Kidney epithelial cell (primary cell): ENCODE results near the gene BCL2L12. TPM values are rescaled to one million over a fixed set of nuclear protein-coding genes. Genes with fewer than 3 reads are reported as not detected.

ENCODE experiments used
- DNase-seq: peaks from one replicate; pipeline ENCODE4 v3.0.0-alpha.2; 2010; ENCODE audit warnings: low read depth
- H3K27me3 ChIP-seq: 2 replicates; pipeline ENCODE4 v1.6.0; 2011; ENCODE audit warnings: low read length; ENCODE audit not compliant: control insufficient read depth, insufficient read depth
- H3K36me3 ChIP-seq: 2 replicates; pipeline ENCODE4 v1.5.1; 2011; ENCODE audit warnings: low read length; ENCODE audit not compliant: control insufficient read depth, insufficient read depth
- H3K4me3 ChIP-seq: 2 replicates; pipeline ENCODE4 v1.5.1; 2011; ENCODE audit warnings: low read depth, mild to moderate bottlenecking, control low read depth, low read length
- CTCF ChIP-seq: IDR thresholded peaks from 2 replicates; pipeline ENCODE4 v1.5.1; 2011; ENCODE audit warnings: mild to moderate bottlenecking, moderate library complexity, low read length, control low read depth, inconsistent platforms; ENCODE audit not compliant: insufficient read depth, poor library complexity, severe bottlenecking
- total RNA-seq: library from RNA; depleted of rRNA; stranded (reverse); fragments of >200 nt; gene quantifications from 2 replicates; pipeline ENCODE4 v1.2.3, GENCODE V29; 2015

The BCL2L12 gene
- total RNA-seq, 1 donor from 2014 or later: 13.9 TPM

- Histone ChIP-seq H3K36me3 (peaks cover 4% of the 10 kb centered on the region), H3K27me3 (peaks cover 4% of the 10 kb centered on the region), H3K4me3 (no peak overlapping the region)
- TF ChIP-seq CTCF: no peak
- no peak for DNase-seq
Observed at GRCh38 chr19:49688531-49689132, 22.9 kb downstream of the BCL2L12 start.

GRCh38 chr19:49689133-49690078 lies 23.7 kb downstream of the BCL2L12 start, which contains the start of gene ADM5:
Gene ADM5, plus strand, starts transcription at chr19:49689594. Its CDS starts 244 bp downstream, at chr19:49689838.
- Histone ChIP-seq H3K36me3 (peaks cover 4% of the 10 kb centered on the region), H3K27me3 (peaks cover 4% of the 10 kb centered on the region), H3K4me3 (peak within 1 kb of the TSS; percentile 49)
- DNase-seq: no peak
- TF ChIP-seq CTCF: peak; percentile 77

GRCh38 chr19:49690079-49690655 lies 24.4 kb downstream of the BCL2L12 start:
- Histone ChIP-seq H3K36me3 (peaks cover 4% of the 10 kb centered on the region), H3K27me3 (peaks cover 4% of the 10 kb centered on the region), H3K4me3 (peak overlapping the region; percentile 49)
- TF ChIP-seq CTCF: no peak
- DNase-seq: no peak

GRCh38 chr19:49690656-49691242 lies 25.0 kb downstream of the BCL2L12 start, which contains the start of gene CPT1C:
Gene CPT1C, plus strand, starts transcription at chr19:49691116. Its CDS starts 1,137 bp downstream, at chr19:49692253.
- peak within 1 kb of the TSS; percentile 49 for H3K4me3 ChIP-seq
- peaks cover 4% of the 10 kb centered on the region for H3K27me3 ChIP-seq
- DNase-seq: no peak
- peaks cover 4% of the 10 kb centered on the region for H3K36me3 ChIP-seq
- TF ChIP-seq CTCF: no peak

GRCh38 chr19:49691243-49692146 lies 25.8 kb downstream of the BCL2L12 start:
- DNase-seq: no peak
- H3K36me3 ChIP-seq: peaks cover 3% of the 10 kb centered on the region
- peaks cover 4% of the 10 kb centered on the region for H3K27me3 ChIP-seq
- TF ChIP-seq CTCF: no peak
- H3K4me3 ChIP-seq: peak overlapping the region; percentile 49
